CMK (cell line): ENCODE data around the gene SRI.
"Not testable (repeated sequence)": the region's sequence is repeated elsewhere in the genome, so short reads cannot be mapped to it uniquely, and the experiment has no call there.

Experiments
- DNase-seq: peaks from one replicate; pipeline ENCODE4 v3.0.0-alpha.2; 2010; ENCODE audit warnings: low read depth

Gene SRI

DNA sequence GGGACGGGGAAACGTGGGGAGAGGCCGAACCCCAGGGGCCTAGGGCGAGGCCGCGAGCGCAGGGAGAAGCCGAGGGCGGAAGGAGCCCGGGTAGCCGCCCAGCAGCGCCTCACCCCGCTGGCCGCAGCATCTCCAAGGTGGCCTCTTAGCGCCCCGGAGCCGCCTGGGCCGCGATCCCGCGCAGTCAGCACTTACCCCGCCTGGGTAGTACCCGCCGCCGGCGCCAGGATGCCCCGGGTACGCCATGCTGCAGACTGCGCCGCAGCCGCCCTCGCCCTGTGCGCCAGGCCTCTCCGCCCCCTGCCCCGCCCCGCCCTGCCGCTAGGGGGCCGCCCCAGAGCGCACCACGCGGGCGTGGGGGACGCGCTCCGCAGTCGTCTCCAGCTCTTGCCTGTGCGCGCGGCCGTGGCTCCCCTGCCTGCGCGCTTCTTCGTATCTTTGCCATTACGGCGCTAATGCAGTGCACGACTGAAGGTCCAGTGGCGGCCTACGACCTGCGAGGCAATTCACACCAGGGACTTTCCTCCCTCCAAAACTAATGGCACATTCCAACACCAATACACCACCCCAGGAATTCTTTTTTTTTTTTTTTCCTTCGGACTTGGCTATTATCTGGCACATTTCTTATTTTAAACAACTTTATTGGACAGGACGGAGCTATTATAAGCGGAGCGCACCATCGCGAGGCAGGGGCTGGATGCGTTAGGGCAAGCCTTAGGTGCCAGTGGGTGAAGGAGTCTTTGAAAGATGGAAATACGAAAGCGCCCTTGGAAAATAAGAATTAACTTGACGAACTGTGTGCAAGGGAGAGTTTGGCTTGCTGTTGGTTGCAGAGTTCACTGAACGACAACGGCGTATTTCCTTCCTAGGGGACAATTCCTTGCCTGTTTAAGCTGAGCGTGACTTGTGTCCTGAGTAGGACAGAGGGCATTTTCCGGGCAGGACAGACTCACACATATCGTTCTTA lies at the start of gene SRI:
SRI (minus strand) TSS at position 258 of the 967 bp plus-strand sequence; CDS start at position 246, 12 bp downstream.
- peak; percentile 50 for DNase-seq

DNA sequence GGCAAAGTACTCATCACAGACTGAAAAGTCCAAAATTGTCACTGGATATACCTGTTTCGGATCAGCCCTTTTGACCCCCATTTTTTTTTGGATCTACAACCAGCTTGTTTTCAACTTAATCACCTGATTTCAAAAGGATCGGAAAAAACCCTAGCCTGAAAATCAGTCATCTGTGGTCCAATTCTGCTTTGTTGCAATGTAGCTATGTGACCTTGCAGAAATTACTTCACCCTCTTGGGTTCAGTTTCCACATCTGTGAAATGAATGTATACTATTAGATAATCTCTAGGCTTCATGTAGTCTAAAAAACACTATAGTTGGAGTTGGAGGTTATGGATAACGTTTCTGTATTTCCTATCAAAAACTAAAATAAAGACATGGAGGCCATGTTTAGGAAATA lies 49.7 kb upstream of the SRI start:
- DNase-seq = no peak

- no peak for DNase-seq
Observed at GRCh38 chr7:88268858-88269257, 49.0 kb upstream of the SRI start.

GRCh38 chr7:88268051-88268450 lies 48.2 kb upstream of the SRI start:
- no peak for DNase-seq

DNA sequence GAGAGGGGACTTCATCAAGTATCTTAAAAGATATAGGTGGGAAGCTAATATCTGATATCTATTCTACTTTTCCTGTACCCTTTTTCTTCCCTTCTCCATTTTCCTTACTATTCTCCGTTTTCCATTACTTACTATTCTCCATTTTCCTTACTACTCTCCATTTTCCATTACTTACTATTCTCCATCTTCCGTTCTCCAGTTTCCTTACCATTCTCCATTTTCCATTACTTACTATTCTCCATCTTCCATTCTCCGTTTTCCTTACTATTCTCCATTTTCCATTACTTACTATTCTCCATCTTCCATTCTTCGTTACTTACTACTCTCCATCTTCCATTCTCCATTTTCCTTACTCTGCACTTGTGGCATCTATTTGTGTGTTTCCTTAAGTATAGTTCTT lies 47.6 kb upstream of the SRI start:
- no peak for DNase-seq

DNA sequence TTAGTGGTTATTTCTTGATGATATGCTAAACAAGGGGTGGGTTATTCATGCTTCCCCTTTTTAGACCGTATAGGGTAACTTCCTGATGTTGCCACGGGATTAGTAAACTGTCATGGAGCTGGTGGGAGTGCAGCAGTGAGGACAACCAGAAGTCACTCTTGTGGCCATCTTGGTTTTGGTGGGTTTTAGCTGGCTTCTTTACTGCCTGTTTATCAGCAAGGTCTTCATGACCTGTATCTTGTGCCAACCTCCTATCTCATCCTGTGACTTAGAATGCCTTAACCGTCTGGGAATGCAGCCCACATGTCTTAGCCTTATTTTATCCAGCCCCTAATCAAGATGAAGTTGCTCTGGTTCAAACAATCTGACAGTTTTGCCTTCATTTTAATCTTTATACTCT lies 45.1 kb upstream of the SRI start:
- peak; percentile 49 for DNase-seq

DNA sequence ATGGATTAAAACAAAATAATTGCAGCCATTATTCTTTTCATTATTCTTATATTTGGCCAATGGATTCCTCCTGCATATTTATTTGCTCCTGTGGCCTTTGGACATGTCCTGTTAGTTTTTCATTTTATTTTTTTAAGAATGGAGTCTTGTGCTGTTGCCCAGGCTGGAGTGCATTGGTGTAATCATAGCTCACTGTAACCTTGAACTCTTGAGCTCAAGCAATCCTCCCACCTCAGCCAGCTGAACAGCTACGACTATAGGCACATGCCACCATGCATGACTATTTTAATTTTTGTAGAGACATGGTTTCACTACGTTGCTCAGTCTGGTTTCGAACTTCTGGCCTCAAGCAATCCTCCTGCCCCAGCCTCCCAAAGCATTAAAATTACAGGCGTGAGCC lies 42.7 kb upstream of the SRI start:
- DNase-seq = no peak

DNA sequence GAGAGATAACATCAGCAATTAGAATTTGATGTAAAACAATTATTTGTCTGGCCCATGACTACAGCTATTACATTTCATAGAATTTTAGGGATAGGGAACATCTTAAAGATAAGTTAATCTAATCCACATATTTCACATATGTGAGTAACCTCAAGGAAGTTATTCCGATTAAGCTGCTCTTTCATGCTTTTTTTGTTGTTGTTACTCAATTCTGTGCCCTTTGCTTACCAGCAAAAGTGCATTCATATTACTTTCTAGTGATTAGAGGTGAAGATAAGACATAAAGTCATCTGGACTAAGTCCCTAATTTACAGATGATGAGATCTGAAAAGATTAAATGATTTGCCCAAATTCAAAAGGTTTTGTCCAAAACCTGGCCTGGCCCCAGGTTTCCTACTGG lies 40.9 kb upstream of the SRI start:
- DNase-seq = no peak

DNA sequence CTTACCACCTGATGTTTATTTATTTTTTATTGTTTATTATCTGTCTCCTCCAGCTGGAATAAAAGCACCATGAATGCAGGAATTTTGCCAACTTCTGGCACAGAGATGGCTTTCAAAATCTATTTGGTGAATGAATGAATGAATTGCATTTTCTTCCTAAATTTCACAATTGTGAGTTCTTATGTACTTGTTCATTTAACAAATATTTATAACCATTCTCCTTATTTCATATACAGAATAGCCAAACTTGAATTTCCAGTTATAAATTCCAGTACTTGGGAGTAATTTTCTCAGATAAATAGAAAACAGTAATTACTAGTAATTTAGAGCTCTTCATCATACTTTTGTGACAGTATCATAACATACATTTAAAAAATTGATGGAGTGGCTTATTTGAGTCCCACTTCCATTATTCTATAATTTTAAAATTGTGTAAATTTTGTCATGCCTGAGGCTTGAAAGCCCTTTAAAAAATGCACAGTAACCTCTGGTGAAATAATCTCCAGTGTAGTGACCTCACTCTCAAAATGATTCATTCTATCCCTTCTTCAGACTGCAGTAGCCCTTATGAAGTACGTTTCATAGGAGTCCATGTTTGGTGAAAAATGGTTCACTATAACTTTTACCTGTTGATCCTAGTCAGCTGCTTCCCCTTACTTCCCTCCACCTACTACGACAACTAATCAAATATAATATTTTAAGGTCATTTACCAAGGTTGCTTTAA lies 40.0 kb upstream of the SRI start:
- no peak for DNase-seq

- DNase-seq = not testable (repeated sequence)
Observed at GRCh38 chr7:88258296-88258695, 38.5 kb upstream of the SRI start.

- no peak for DNase-seq
Observed at GRCh38 chr7:88256906-88257305, 37.1 kb upstream of the SRI start.

DNA sequence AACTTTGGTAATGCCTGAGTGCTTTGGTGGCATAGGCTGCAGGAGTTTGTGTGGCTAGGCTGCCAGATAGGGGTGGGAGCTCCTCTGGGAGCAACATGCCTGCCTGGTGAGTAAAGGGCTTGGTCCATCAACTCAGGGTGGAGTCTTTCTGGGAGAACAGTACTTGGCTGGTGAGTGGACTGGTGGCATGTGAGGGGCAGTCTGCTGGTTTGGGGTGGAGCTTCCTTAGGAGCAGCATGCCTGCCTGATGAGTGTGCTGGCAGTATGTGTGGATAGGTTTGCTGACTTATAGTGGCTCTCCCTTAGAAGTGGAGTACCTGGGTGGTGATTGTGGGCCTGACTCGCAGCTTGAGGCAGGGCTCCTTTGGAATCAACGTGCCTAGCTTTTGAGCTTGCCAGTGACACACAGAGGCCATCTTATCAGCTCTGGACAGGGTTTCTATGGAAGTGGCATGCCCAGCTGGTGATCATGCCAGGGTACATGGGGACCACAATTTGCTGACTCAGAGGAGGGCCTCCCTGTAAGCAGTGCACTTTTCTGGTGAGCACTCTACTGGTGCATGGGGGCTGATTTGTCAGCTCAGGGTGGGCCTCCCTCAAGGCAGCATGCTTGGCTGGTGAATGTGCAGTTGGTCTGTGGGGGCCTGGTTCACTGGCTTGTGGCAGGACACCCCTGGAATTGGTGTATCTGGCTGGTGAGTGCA lies 35.0 kb upstream of the SRI start:
- DNase-seq = no peak

- no peak for DNase-seq
Observed at GRCh38 chr7:88253640-88254039, 33.8 kb upstream of the SRI start.

GRCh38 chr7:88244258-88244657 lies 24.4 kb upstream of the SRI start:
- no peak for DNase-seq

- DNase-seq = no peak
Observed at GRCh38 chr7:88243345-88243909, 23.6 kb upstream of the SRI start.

- no peak for DNase-seq
Observed at GRCh38 chr7:88239852-88240251, 20.0 kb upstream of the SRI start.

- DNase-seq = no peak
Observed at GRCh38 chr7:88233828-88234227, 14.0 kb upstream of the SRI start.

- DNase-seq = no peak
Observed at GRCh38 chr7:88230646-88231045, 10.8 kb upstream of the SRI start.

DNA sequence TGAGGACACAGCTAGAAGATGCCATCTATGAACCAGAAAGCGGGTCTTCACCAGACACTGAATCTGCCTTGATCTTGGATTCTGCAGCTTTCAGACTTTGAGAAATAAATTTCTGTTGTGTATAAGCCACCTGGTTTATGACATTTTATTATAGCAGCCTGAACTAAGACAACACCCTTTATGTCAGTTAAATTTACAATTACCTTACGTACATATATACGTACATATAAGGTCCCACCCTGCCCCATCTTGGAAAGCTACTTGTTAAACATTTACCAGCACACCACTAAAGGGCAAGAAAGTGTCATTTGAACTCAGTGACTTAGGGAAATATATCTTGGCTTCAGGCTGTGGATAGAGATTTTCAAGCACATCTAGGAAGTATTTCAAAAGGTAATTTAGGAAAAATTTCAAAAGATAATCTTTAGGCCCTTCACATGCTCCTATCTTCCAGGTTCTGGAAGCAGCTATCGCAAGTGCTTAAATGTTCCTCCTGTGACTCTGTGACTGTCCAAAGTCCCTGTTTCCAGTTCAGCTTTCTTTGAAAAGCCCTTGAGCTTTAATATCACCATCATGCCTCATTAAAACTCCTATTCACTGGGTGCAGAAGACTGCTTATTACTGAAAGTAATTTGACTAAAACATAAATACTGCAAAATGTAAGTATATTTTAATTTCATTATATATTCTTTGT lies 9.6 kb upstream of the SRI start:
- DNase-seq = no peak

- no peak for DNase-seq
Observed at GRCh38 chr7:88226886-88227516, 7.2 kb upstream of the SRI start.

DNA sequence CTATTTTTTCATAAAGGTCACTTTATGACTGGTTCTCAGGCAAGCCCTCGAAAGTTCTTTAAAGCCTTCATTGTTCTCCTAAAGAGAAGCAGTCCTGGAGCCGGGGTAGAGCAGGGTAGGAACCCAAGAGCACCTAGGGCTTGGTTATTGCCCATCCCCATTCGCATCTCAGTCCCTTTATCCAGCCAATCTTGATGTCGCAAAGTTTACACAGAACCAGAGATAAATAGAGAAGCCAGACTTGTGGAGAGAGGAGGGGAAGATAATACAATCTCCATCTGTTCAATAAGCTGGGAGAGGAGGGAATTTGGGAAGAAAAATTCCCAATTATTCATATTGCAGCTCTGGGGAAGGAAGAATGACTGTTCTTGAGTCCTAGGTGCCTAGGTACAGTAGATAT lies 6.4 kb upstream of the SRI start:
- no peak for DNase-seq
